ENCODE measurements around the gene GLCE.

The GLCE gene

GRCh38 chr15:69160141-69160993 is at the start of gene GLCE:
GLCE (plus strand) TSS chr15:69160635; CDS start chr15:69255807, 95,172 bp downstream.
- H3K27me3 ChIP-seq: peaks cover 35% of the 10 kb centered on the region
- H3K4me3 ChIP-seq (ENCODE audit: low read depth in 1 of 2, low read length in 1 of 2): peak within 1 kb of the TSS; percentile 76 to 82
- H3K36me3 ChIP-seq: no peaks in the 10 kb centered on the region
- H3K9me3 ChIP-seq: no peaks in the 10 kb centered on the region
- peaks cover 16 to 18% of the 10 kb centered on the region in 2 experiments for H3K4me1 ChIP-seq (ENCODE audit: control insufficient read depth in 1 of 2, insufficient read depth in 1 of 2, low read depth in 1 of 2, low read length in 1 of 2)
- H3K27ac ChIP-seq: peak within 1 kb of the TSS; percentile 9
- TF ChIP-seq CTCF (IDR thresholded peaks at IDR 0.05): no peak

DNA sequence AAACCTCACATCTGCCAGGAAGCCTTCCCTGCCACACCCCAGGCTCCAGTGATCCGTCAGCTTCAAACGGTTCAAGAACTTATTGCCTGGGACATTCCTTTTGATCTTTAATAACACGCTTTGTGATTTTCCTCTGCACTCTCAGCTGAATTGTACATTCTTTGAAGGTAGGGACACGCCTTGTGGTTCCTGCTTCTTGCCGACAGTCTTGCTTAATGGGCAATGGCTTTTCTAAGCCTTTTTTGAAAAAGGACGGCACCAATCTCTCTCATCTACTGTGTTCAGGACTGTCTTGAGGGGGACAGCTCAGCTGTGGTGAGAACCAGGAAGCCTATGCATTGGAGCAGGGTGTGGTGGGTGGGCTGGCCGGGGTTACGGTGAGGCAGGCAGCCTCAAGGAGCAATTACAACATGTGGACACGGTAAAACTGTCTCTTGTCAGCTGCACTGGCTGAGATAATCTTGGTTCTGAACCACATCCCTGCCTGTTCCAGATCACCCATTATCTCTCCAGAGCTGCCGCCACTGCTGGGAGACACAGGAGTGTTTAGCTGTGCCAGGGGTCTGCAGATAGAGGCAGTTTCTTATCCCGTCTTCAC is 46.0 kb upstream of the GLCE start:
- TF ChIP-seq CTCF (IDR thresholded peaks at IDR 0.05): no peak
- Histone ChIP-seq H3K27me3 (peaks cover 38% of the 10 kb centered on the region), H3K4me1 (ENCODE audit: control insufficient read depth in 1 of 2, insufficient read depth in 1 of 2, low read depth in 1 of 2, low read length in 1 of 2) (no peaks in the 10 kb centered on the region), H3K9me3 (no peaks in the 10 kb centered on the region), H3K27ac (no peak overlapping the region), H3K36me3 (no peaks in the 10 kb centered on the region), H3K4me3 (ENCODE audit: low read depth in 1 of 2, low read length in 1 of 2) (no peak overlapping the region)

DNA sequence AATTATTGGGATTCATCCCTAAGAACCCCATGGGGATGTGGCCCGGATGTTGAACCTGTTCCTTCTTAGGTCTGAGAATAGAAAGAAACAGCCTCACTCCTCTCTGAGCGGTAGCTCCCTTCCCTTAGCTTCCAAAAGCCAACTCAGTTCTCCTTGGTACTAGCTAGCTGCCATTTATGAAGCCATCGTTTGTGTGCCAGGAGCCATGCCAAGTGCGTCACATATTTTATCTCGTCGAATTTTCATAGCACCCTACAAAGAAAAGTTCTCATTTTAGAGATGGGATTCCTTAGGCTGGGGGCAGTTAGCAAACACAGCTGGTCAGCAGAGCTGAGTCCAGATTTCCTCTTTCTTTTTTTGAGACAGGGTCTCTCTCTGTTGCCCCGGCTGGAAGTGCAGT is 45.4 kb upstream of the GLCE start:
- Histone ChIP-seq H3K4me1 (ENCODE audit: control insufficient read depth in 1 of 2, insufficient read depth in 1 of 2, low read depth in 1 of 2, low read length in 1 of 2) (no peaks in the 10 kb centered on the region), H3K27ac (no peak overlapping the region), H3K27me3 (peaks cover 41% of the 10 kb centered on the region), H3K4me3 (ENCODE audit: low read depth in 1 of 2, low read length in 1 of 2) (no peak overlapping the region), H3K36me3 (no peaks in the 10 kb centered on the region), H3K9me3 (no peaks in the 10 kb centered on the region)
- no peak for TF ChIP-seq CTCF (IDR thresholded peaks at IDR 0.05)

GRCh38 chr15:69116391-69116790 is 44.0 kb upstream of the GLCE start:
- no peaks in the 10 kb centered on the region for H3K9me3 ChIP-seq
- no peaks in the 10 kb centered on the region for H3K4me1 ChIP-seq (ENCODE audit: control insufficient read depth in 1 of 2, insufficient read depth in 1 of 2, low read depth in 1 of 2, low read length in 1 of 2)
- TF ChIP-seq CTCF (IDR thresholded peaks at IDR 0.05): no peak
- H3K36me3 ChIP-seq: no peaks in the 10 kb centered on the region
- no peak overlapping the region for H3K4me3 ChIP-seq (ENCODE audit: low read depth in 1 of 2, low read length in 1 of 2)
- peaks cover 41% of the 10 kb centered on the region for H3K27me3 ChIP-seq
- H3K27ac ChIP-seq: no peak overlapping the region

- no peak overlapping the region for H3K4me3 ChIP-seq (ENCODE audit: low read depth in 1 of 2, low read length in 1 of 2)
- H3K36me3 ChIP-seq: no peaks in the 10 kb centered on the region
- H3K27ac ChIP-seq: no peak overlapping the region
- no peaks in the 10 kb centered on the region for H3K4me1 ChIP-seq (ENCODE audit: control insufficient read depth in 1 of 2, insufficient read depth in 1 of 2, low read depth in 1 of 2, low read length in 1 of 2)
- H3K27me3 ChIP-seq: peaks cover 41% of the 10 kb centered on the region
- no peaks in the 10 kb centered on the region for H3K9me3 ChIP-seq
- no peak for TF ChIP-seq CTCF (IDR thresholded peaks at IDR 0.05)
These were observed 43.0 kb upstream of the GLCE start for GRCh38 chr15:69117431-69117871.
